ENCODE results near the gene SERINC5. TPM values are rescaled to one million over a fixed set of nuclear protein-coding genes. Genes with fewer than 3 reads are reported as not detected.

Gene SERINC5
- total RNA-seq, 1 donor from 2014 or later, result 57.3 TPM

GRCh38 chr5:80284720-80285119, 28.9 kb upstream of the SERINC5 start:
- Histone ChIP-seq H3K9me3 (ENCODE audit: insufficient read depth, low read depth, low read length) (no peaks in the 10 kb centered on the region), H3K4me2 (ENCODE audit: low read length) (no peak overlapping the region), H3K36me3 (ENCODE audit: insufficient read depth, low read length) (no peaks in the 10 kb centered on the region), H3K27ac (ENCODE audit: low read depth, low read length) (no peak overlapping the region), H3K4me1 (ENCODE audit: insufficient read depth, low read length) (no peaks in the 10 kb centered on the region), H3K79me2 (ENCODE audit: insufficient read depth, low read length) (no peaks in the 10 kb centered on the region), H3K4me3 (ENCODE audit: insufficient read depth, low read depth, low read length) (no peak overlapping the region), H4K20me1 (ENCODE audit: insufficient read depth, low read length) (no peaks in the 10 kb centered on the region), H3K9ac (ENCODE audit: low read length) (no peak overlapping the region), H3K27me3 (ENCODE audit: insufficient read depth, low read length) (no peaks in the 10 kb centered on the region), H2AFZ (ENCODE audit: low read depth, low read length) (no peak overlapping the region)
- Mint-ChIP-seq H3K9me3 (ENCODE audit: unreplicated experiment) (no peaks in the 10 kb centered on the region), H3K36me3 (ENCODE audit: low read depth, unreplicated experiment) (no peaks in the 10 kb centered on the region), H3K4me1 (ENCODE audit: low read depth, unreplicated experiment) (no peaks in the 10 kb centered on the region), H3K4me3 (ENCODE audit: unreplicated experiment) (no peak overlapping the region), H3K27me3 (ENCODE audit: low read depth, unreplicated experiment) (no peaks in the 10 kb centered on the region), H3K27ac (ENCODE audit: unreplicated experiment) (no peak overlapping the region)
- DNase-seq (ENCODE audit: low read depth), result no peak
- no peak for TF ChIP-seq EZH2 (IDR thresholded peaks at IDR 0.05; ENCODE audit: insufficient read depth, low read length)
- TF ChIP-seq CTCF (IDR thresholded peaks at IDR 0.05; ENCODE audit: insufficient read depth, low read depth, low read length), result no peak
- no peak for FAIRE-seq

- H3K4me1 Mint-ChIP-seq (ENCODE audit: low read depth, unreplicated experiment), result no peaks in the 10 kb centered on the region
- no peak overlapping the region for H3K27ac ChIP-seq (ENCODE audit: low read depth, low read length)
- no peaks in the 10 kb centered on the region for H3K27me3 ChIP-seq (ENCODE audit: insufficient read depth, low read length)
- DNase-seq (ENCODE audit: low read depth) (no peak), FAIRE-seq (no peak)
- no peaks in the 10 kb centered on the region for H3K79me2 ChIP-seq (ENCODE audit: insufficient read depth, low read length)
- no peak overlapping the region for H3K4me2 ChIP-seq (ENCODE audit: low read length)
- H3K36me3 ChIP-seq (ENCODE audit: insufficient read depth, low read length), result no peaks in the 10 kb centered on the region
- H3K27me3 Mint-ChIP-seq (ENCODE audit: low read depth, unreplicated experiment), result no peaks in the 10 kb centered on the region
- no peaks in the 10 kb centered on the region for H3K36me3 Mint-ChIP-seq (ENCODE audit: low read depth, unreplicated experiment)
- H3K9ac ChIP-seq (ENCODE audit: low read length), result no peak overlapping the region
- H3K27ac Mint-ChIP-seq (ENCODE audit: unreplicated experiment), result no peak overlapping the region
- TF ChIP-seq EZH2 (IDR thresholded peaks at IDR 0.05; ENCODE audit: insufficient read depth, low read length) (no peak), CTCF (IDR thresholded peaks at IDR 0.05; ENCODE audit: insufficient read depth, low read depth, low read length) (no peak)
- no peaks in the 10 kb centered on the region for H4K20me1 ChIP-seq (ENCODE audit: insufficient read depth, low read length)
- H2AFZ ChIP-seq (ENCODE audit: low read depth, low read length), result no peak overlapping the region
- no peak overlapping the region for H3K4me3 ChIP-seq (ENCODE audit: insufficient read depth, low read depth, low read length)
- no peaks in the 10 kb centered on the region for H3K9me3 Mint-ChIP-seq (ENCODE audit: unreplicated experiment)
- H3K4me3 Mint-ChIP-seq (ENCODE audit: unreplicated experiment), result no peak overlapping the region
- no peaks in the 10 kb centered on the region for H3K4me1 ChIP-seq (ENCODE audit: insufficient read depth, low read length)
- H3K9me3 ChIP-seq (ENCODE audit: insufficient read depth, low read depth, low read length), result no peaks in the 10 kb centered on the region
Measured at GRCh38 chr5:80283360-80283759, 27.5 kb upstream of the SERINC5 start.

- Histone ChIP-seq H3K9ac (ENCODE audit: low read length) (no peak overlapping the region), H3K4me2 (ENCODE audit: low read length) (no peak overlapping the region), H3K4me1 (ENCODE audit: insufficient read depth, low read length) (no peaks in the 10 kb centered on the region), H3K79me2 (ENCODE audit: insufficient read depth, low read length) (no peaks in the 10 kb centered on the region), H4K20me1 (ENCODE audit: insufficient read depth, low read length) (no peaks in the 10 kb centered on the region), H3K36me3 (ENCODE audit: insufficient read depth, low read length) (no peaks in the 10 kb centered on the region), H3K9me3 (ENCODE audit: insufficient read depth, low read depth, low read length) (no peaks in the 10 kb centered on the region), H2AFZ (ENCODE audit: low read depth, low read length) (no peak overlapping the region), H3K4me3 (ENCODE audit: insufficient read depth, low read depth, low read length) (no peak overlapping the region), H3K27me3 (ENCODE audit: insufficient read depth, low read length) (no peaks in the 10 kb centered on the region), H3K27ac (ENCODE audit: low read depth, low read length) (no peak overlapping the region)
- Mint-ChIP-seq H3K4me3 (ENCODE audit: unreplicated experiment) (no peak overlapping the region), H3K9me3 (ENCODE audit: unreplicated experiment) (no peaks in the 10 kb centered on the region), H3K4me1 (ENCODE audit: low read depth, unreplicated experiment) (no peaks in the 10 kb centered on the region), H3K36me3 (ENCODE audit: low read depth, unreplicated experiment) (no peaks in the 10 kb centered on the region), H3K27ac (ENCODE audit: unreplicated experiment) (no peak overlapping the region), H3K27me3 (ENCODE audit: low read depth, unreplicated experiment) (no peaks in the 10 kb centered on the region)
- no peak for TF ChIP-seq EZH2 (IDR thresholded peaks at IDR 0.05; ENCODE audit: insufficient read depth, low read length)
- no peak for TF ChIP-seq CTCF (IDR thresholded peaks at IDR 0.05; ENCODE audit: insufficient read depth, low read depth, low read length)
- DNase-seq (ENCODE audit: low read depth), result no peak
- no peak for FAIRE-seq
Measured at GRCh38 chr5:80282054-80282453, 26.2 kb upstream of the SERINC5 start.

Measured in astrocyte (in vitro differentiated cells and primary cell).